Stimulated activated CD4-positive, alpha-beta T cell treated with anti-CD3 and anti-CD28 coated beads, Interleukin-1b, Interleukin-23, amount 100 ng/mL, for 24 hours (primary cell): ENCODE data around the gene KLHL22.

Experiments used
- DNase-seq, 4 experiments: peaks; one replicate each; pipeline ENCODE4 v3.0.0-alpha.2; 2020; ENCODE audit warnings: low read depth in 4 of 4, low spot score in 1 of 4

KLHL22 gene

GRCh38 chr22:20434264-20434751, 61.3 kb downstream of the KLHL22 start:
- DNase-seq, result no peak

GRCh38 chr22:20433686-20434241, 61.8 kb downstream of the KLHL22 start:
- no peak for DNase-seq

GRCh38 chr22:20433191-20433590, 62.4 kb downstream of the KLHL22 start:
- DNase-seq, result no peak

GRCh38 chr22:20432244-20432686, 63.3 kb downstream of the KLHL22 start:
- DNase-seq, result no peak

- DNase-seq, result no peak
Measured at GRCh38 chr22:20431511-20432192, 63.9 kb downstream of the KLHL22 start.

- DNase-seq, result peak in 2 of 4 experiments; percentile 29 to 54
Measured at GRCh38 chr22:20430720-20431510, 64.7 kb downstream of the KLHL22 start.

- no peak for DNase-seq
Measured at GRCh38 chr22:20430101-20430719, 65.4 kb downstream of the KLHL22 start.

- DNase-seq, result peak; percentile 55 to 73 (median 61)
Measured at GRCh38 chr22:20429254-20430100, 66.1 kb downstream of the KLHL22 start.

GRCh38 chr22:20428496-20429253, 66.9 kb downstream of the KLHL22 start:
- no peak for DNase-seq

- no peak for DNase-seq
Measured at GRCh38 chr22:20427945-20428417, 67.6 kb downstream of the KLHL22 start.

- no peak for DNase-seq
Measured at GRCh38 chr22:20427104-20427944, 68.3 kb downstream of the KLHL22 start.

GRCh38 chr22:20426259-20426615, 69.4 kb downstream of the KLHL22 start:
- DNase-seq, result no peak

- no peak for DNase-seq
Measured at GRCh38 chr22:20425566-20426258, 69.9 kb downstream of the KLHL22 start.

GRCh38 chr22:20424932-20425565, 70.5 kb downstream of the KLHL22 start:
- DNase-seq, result no peak

- DNase-seq, result no peak
Measured at GRCh38 chr22:20424568-20424931, 71.0 kb downstream of the KLHL22 start.

GRCh38 chr22:20423906-20424551, 71.6 kb downstream of the KLHL22 start:
- DNase-seq, result no peak
